ENCODE measurements around the gene AKAP6.

Gene AKAP6

GRCh38 chr14:32594766-32595165 is 265.7 kb downstream of the AKAP6 start:
- H3K27me3 Mint-ChIP-seq (ENCODE audit: low read depth): no peaks in the 10 kb centered on the region
- no peak for TF ChIP-seq CTCF (IDR thresholded peaks at IDR 0.05; ENCODE audit: unreplicated experiment in 3 of 3)

GRCh38 chr14:32595497-32595896 is 266.4 kb downstream of the AKAP6 start:
- H3K4me3 Mint-ChIP-seq: no peak overlapping the region
- H3K9me3 Mint-ChIP-seq: no peaks in the 10 kb centered on the region
- no peak for TF ChIP-seq CTCF (IDR thresholded peaks at IDR 0.05; ENCODE audit: unreplicated experiment in 3 of 3)
- H3K36me3 Mint-ChIP-seq (ENCODE audit: low read depth): no peaks in the 10 kb centered on the region
- peak overlapping the region in 2 of 3 experiments; percentile 36 to 46 for H3K27ac Mint-ChIP-seq
- H3K27me3 Mint-ChIP-seq (ENCODE audit: low read depth): no peaks in the 10 kb centered on the region
- peaks cover 32% of the 10 kb centered on the region for H3K4me1 Mint-ChIP-seq

More at GRCh38 chr14:32594766-32595165, 265.7 kb downstream of the AKAP6 start:
- Mint-ChIP-seq H3K27ac (peak overlapping the region in 1 of 3 experiments; percentile 36), H3K4me1 (peaks cover 32% of the 10 kb centered on the region), H3K36me3 (ENCODE audit: low read depth) (no peaks in the 10 kb centered on the region), H3K4me3 (no peak overlapping the region), H3K9me3 (no peaks in the 10 kb centered on the region)

GRCh38 chr14:32596390-32596789 is 267.3 kb downstream of the AKAP6 start:
- peaks cover 28% of the 10 kb centered on the region for H3K4me1 Mint-ChIP-seq
- no peaks in the 10 kb centered on the region for H3K9me3 Mint-ChIP-seq
- H3K36me3 Mint-ChIP-seq (ENCODE audit: low read depth): no peaks in the 10 kb centered on the region
- no peak overlapping the region for H3K4me3 Mint-ChIP-seq
- no peak for TF ChIP-seq CTCF (IDR thresholded peaks at IDR 0.05; ENCODE audit: unreplicated experiment in 3 of 3)
- H3K27me3 Mint-ChIP-seq (ENCODE audit: low read depth): no peaks in the 10 kb centered on the region
- H3K27ac Mint-ChIP-seq: no peak overlapping the region

GRCh38 chr14:32597771-32598170 is 268.7 kb downstream of the AKAP6 start:
- Mint-ChIP-seq H3K27me3 (ENCODE audit: low read depth) (no peaks in the 10 kb centered on the region), H3K4me1 (peaks cover 35% of the 10 kb centered on the region), H3K9me3 (no peaks in the 10 kb centered on the region), H3K27ac (no peak overlapping the region), H3K36me3 (ENCODE audit: low read depth) (no peaks in the 10 kb centered on the region), H3K4me3 (no peak overlapping the region)
- no peak for TF ChIP-seq CTCF (IDR thresholded peaks at IDR 0.05; ENCODE audit: unreplicated experiment in 3 of 3)

GRCh38 chr14:32601069-32601468 is 272.0 kb downstream of the AKAP6 start:
- TF ChIP-seq CTCF (IDR thresholded peaks at IDR 0.05; ENCODE audit: unreplicated experiment in 3 of 3): no peak
- Mint-ChIP-seq H3K4me1 (peaks cover 11% of the 10 kb centered on the region), H3K27ac (no peak overlapping the region), H3K36me3 (ENCODE audit: low read depth) (no peaks in the 10 kb centered on the region), H3K27me3 (ENCODE audit: low read depth) (no peaks in the 10 kb centered on the region), H3K9me3 (no peaks in the 10 kb centered on the region), H3K4me3 (no peak overlapping the region)

- no peak overlapping the region for H3K4me3 Mint-ChIP-seq
- no peaks in the 10 kb centered on the region for H3K9me3 Mint-ChIP-seq
- TF ChIP-seq CTCF (IDR thresholded peaks at IDR 0.05; ENCODE audit: unreplicated experiment in 3 of 3): no peak
- H3K27ac Mint-ChIP-seq: no peak overlapping the region
- H3K4me1 Mint-ChIP-seq: peaks cover 11% of the 10 kb centered on the region
- no peaks in the 10 kb centered on the region for H3K27me3 Mint-ChIP-seq (ENCODE audit: low read depth)
- H3K36me3 Mint-ChIP-seq (ENCODE audit: low read depth): no peaks in the 10 kb centered on the region
These were observed 272.8 kb downstream of the AKAP6 start for GRCh38 chr14:32601906-32602305.
